IMR-90 (cell line): Measurements from ENCODE around the gene TMEM176A. TPM values are rescaled to one million over a fixed set of nuclear protein-coding genes. Genes with fewer than 3 reads are reported as not detected.

Experiments
- ATAC-seq: fragments of 200-7000 bp; cut with Tn5 transposase; 2 replicates; pipeline ENCODE4 v1.9.1; 2020; ENCODE audit warnings: low read depth, mild to moderate bottlenecking, moderate library complexity
- BruUV-seq: library from RNA; stranded (reverse); fragments of 400-500 nt; replicated peaks from 2 replicates; lab custom pipeline; 2021; lab: Mats Ljungman, UMichigan
- CTCF ChIA-PET: fragments of 300-600 bp; formaldehyde crosslinking; extraction: SDS; loops from one replicate; lab custom pipeline; 2021; ENCODE audit warnings: antibody characterized with exemption; lab: Yijun Ruan, JAX
- POLR2A ChIA-PET: fragments of 300-600 bp; sonication (Branson Sonifier 250); formaldehyde crosslinking; loops from one replicate; lab custom pipeline; 2022; ENCODE audit warnings: antibody characterized with exemption; ENCODE audit not compliant: unreplicated experiment; lab: Charles Lee
- DNase-seq: peaks from one replicate; pipeline ENCODE4 v3.0.0; 2013
- H2AFZ ChIP-seq: replicated peaks from 2 replicates; pipeline ENCODE3; 2013; ENCODE audit warnings: low read length, mild to moderate bottlenecking; ENCODE audit not compliant: poor library complexity
- H2AK5ac ChIP-seq: 2 replicates; pipeline ENCODE4 v1.6.1; 2013; ENCODE audit warnings: low read depth, low read length, inconsistent platforms
- H2AK9ac ChIP-seq: replicated peaks from 2 replicates; pipeline ENCODE3; 2013; ENCODE audit warnings: mild to moderate bottlenecking, low read depth, low read length, moderate library complexity; ENCODE audit not compliant: poor library complexity
- H2BK120ac ChIP-seq: 2 replicates; pipeline ENCODE4 v1.6.1; 2013; ENCODE audit warnings: low read depth, low read length, inconsistent platforms
- H2BK15ac ChIP-seq: 3 replicates; pipeline ENCODE4 v1.6.1; 2013; ENCODE audit warnings: low read depth, low read length, inconsistent platforms
- H2BK20ac ChIP-seq: 2 replicates; pipeline ENCODE4 v1.6.1; 2013; ENCODE audit warnings: low read depth, mild to moderate bottlenecking, inconsistent platforms, low read length, moderate library complexity
- H2BK5ac ChIP-seq: 2 replicates; pipeline ENCODE4 v1.6.1; 2013; ENCODE audit warnings: mild to moderate bottlenecking, low read depth, low read length, inconsistent platforms; ENCODE audit not compliant: poor library complexity, severe bottlenecking
- H3K14ac ChIP-seq: replicated peaks from 2 replicates; pipeline ENCODE4 v1.6.1; 2013; ENCODE audit warnings: low read depth, low read length, inconsistent platforms
- H3K18ac ChIP-seq: 2 replicates; pipeline ENCODE4 v1.6.1; 2013; ENCODE audit warnings: low read depth, low read length, control low read depth
- H3K23ac ChIP-seq: 2 replicates; pipeline ENCODE4 v1.6.1; 2013; ENCODE audit warnings: low read depth, low read length, inconsistent platforms
- H3K27ac ChIP-seq: 2 replicates; pipeline ENCODE4 v1.5.1; 2013; ENCODE audit warnings: mild to moderate bottlenecking, control low read depth, low read length; ENCODE audit not compliant: insufficient read depth
- H3K27me3 ChIP-seq: 2 replicates; pipeline ENCODE4 v1.6.1; 2013; ENCODE audit warnings: low read length; ENCODE audit not compliant: control insufficient read depth, insufficient read depth
- H3K36me3 ChIP-seq: 2 replicates; pipeline ENCODE4 v1.6.1; 2013; ENCODE audit warnings: low read length, mixed read lengths; ENCODE audit not compliant: control insufficient read depth, insufficient read depth
- H3K4ac ChIP-seq: 2 replicates; pipeline ENCODE4 v1.6.1; 2013; ENCODE audit warnings: low read depth, low read length, inconsistent platforms
- H3K4me1 ChIP-seq: 2 replicates; pipeline ENCODE4 v1.6.1; 2013; ENCODE audit warnings: low read length, mixed read lengths; ENCODE audit not compliant: control insufficient read depth, insufficient read depth
- H3K4me2 ChIP-seq: 2 replicates; pipeline ENCODE4 v1.6.1; 2013; ENCODE audit warnings: low read depth, mild to moderate bottlenecking, control low read depth, low read length, moderate library complexity
- H3K4me3 ChIP-seq: 2 replicates; pipeline ENCODE4 v1.5.1; 2013; ENCODE audit warnings: low read depth, mild to moderate bottlenecking, control low read depth, low read length, moderate library complexity; ENCODE audit not compliant: insufficient read depth
- H3K56ac ChIP-seq: 2 replicates; pipeline ENCODE4 v1.6.1; 2013; ENCODE audit warnings: low read length, inconsistent platforms; ENCODE audit not compliant: insufficient read depth; ENCODE audit errors: extremely low read depth
- H3K79me1 ChIP-seq, 2 experiments: 2 replicates each; pipeline ENCODE4 v1.6.1; 2013; ENCODE audit warnings: low read length in 2 of 2, inconsistent platforms in 1 of 2, low read depth in 1 of 2
- H3K9ac ChIP-seq: 2 replicates; pipeline ENCODE4 v1.6.1; 2013; ENCODE audit warnings: low read depth, low read length, control low read depth
- H3K9me1 ChIP-seq: 2 replicates; pipeline ENCODE4 v1.6.1; 2013; ENCODE audit warnings: low read length, inconsistent platforms; ENCODE audit not compliant: insufficient read depth
- H3K9me3 ChIP-seq: 2 replicates; pipeline ENCODE4 v1.6.1; 2013; ENCODE audit warnings: low read length; ENCODE audit not compliant: control insufficient read depth, insufficient read depth
- H4K20me1 ChIP-seq: 2 replicates; pipeline ENCODE4 v1.6.1; 2013; ENCODE audit warnings: low read length, inconsistent platforms; ENCODE audit not compliant: insufficient read depth
- H4K5ac ChIP-seq: 2 replicates; pipeline ENCODE4 v1.6.1; 2013; ENCODE audit warnings: mild to moderate bottlenecking, low read depth, low read length, control low read depth
- H4K8ac ChIP-seq, 2 experiments: 2 replicates each; pipeline ENCODE4 v1.6.1; 2013; ENCODE audit warnings: low read depth in 2 of 2, low read length in 2 of 2, control low read depth in 1 of 2, inconsistent platforms in 1 of 2
- H4K91ac ChIP-seq: 2 replicates; pipeline ENCODE4 v1.6.1; 2013; ENCODE audit warnings: low read depth, low read length, inconsistent platforms; ENCODE audit not compliant: insufficient read depth
- BHLHE40 ChIP-seq: fragments of 150-350 bp; IDR thresholded peaks from 2 replicates; pipeline ENCODE4 v1.6.1; 2016; ENCODE audit warnings: mild to moderate bottlenecking, low read depth, low read length
- CEBPB ChIP-seq: IDR thresholded peaks from 2 replicates; pipeline ENCODE4 v1.6.1; 2012; ENCODE audit warnings: low read depth, low read length, improper control_type of control experiment
- CHD1 ChIP-seq: IDR thresholded peaks from 2 replicates; pipeline ENCODE4 v1.6.1; 2012; ENCODE audit warnings: low read depth, low read length, improper control_type of control experiment
- FOS ChIP-seq: fragments of 150-350 bp; IDR thresholded peaks from 2 replicates; pipeline ENCODE4 v1.6.1; 2016; ENCODE audit warnings: low read depth, low read length
- MAFK ChIP-seq: IDR thresholded peaks from 2 replicates; pipeline ENCODE4 v1.6.1; 2012; ENCODE audit warnings: low read depth, low read length, improper control_type of control experiment
- MAZ ChIP-seq: IDR thresholded peaks from 2 replicates; pipeline ENCODE4 v1.6.1; 2012; ENCODE audit warnings: low read depth, mild to moderate bottlenecking, low read length, improper control_type of control experiment, moderate library complexity, borderline replicate concordance
- MXI1 ChIP-seq: IDR thresholded peaks from 2 replicates; pipeline ENCODE4 v1.6.1; 2012; ENCODE audit warnings: low read depth, mild to moderate bottlenecking, low read length, moderate library complexity, borderline replicate concordance
- NFE2L2 ChIP-seq: fragments of 150-350 bp; IDR thresholded peaks from 2 replicates; pipeline ENCODE4 v1.6.1; 2016; ENCODE audit warnings: low read depth, mild to moderate bottlenecking, low read length
- POLR2A ChIP-seq: IDR thresholded peaks from 2 replicates; pipeline ENCODE4 v1.6.1; 2012; ENCODE audit warnings: mild to moderate bottlenecking, low read depth, low read length
- RAD21 ChIP-seq: IDR thresholded peaks from 2 replicates; pipeline ENCODE4 v1.6.1; 2012; ENCODE audit warnings: low read length, improper control_type of control experiment
- RCOR1 ChIP-seq: IDR thresholded peaks from 2 replicates; pipeline ENCODE4 v1.6.1; 2012; ENCODE audit warnings: mild to moderate bottlenecking, low read length, improper control_type of control experiment; ENCODE audit not compliant: insufficient replicate concordance
- RFX5 ChIP-seq: IDR thresholded peaks from 2 replicates; pipeline ENCODE4 v1.8.0; 2012; ENCODE audit warnings: low read depth, mild to moderate bottlenecking, low read length, moderate library complexity
- SMC3 ChIP-seq: fragments of 150-350 bp; IDR thresholded peaks from 2 replicates; pipeline ENCODE4 v1.6.1; 2016; ENCODE audit warnings: low read depth, mild to moderate bottlenecking, antibody characterized with exemption, low read length, moderate library complexity
- WGBS, 2 experiments: methylation state at CpG; one replicate each; pipeline versions ENCODE4 v1.1.5 to v1.1.7; 2013; ENCODE audit warnings: missing lambda C conversion rate in 2 of 2; ENCODE audit not compliant: insufficient read length in 1 of 2; ENCODE audit errors: extremely low coverage in 2 of 2; 5-methylcytosine and 5-hydroxymethylcytosine counted together
- dilution Hi-C: fragments of 300-500 bp; cut with HindIII; formaldehyde crosslinking; loops from one replicate; pipeline ENCODE4 v1.14.3; 2018; ENCODE audit warnings: low sequenced_read_pairs; ENCODE audit not compliant: unreplicated experiment
- in situ Hi-C: fragments of 300-500 bp; cut with MboI; formaldehyde crosslinking; loops from 3 replicates; pipeline ENCODE4 v1.14.3; 2019; ENCODE audit warnings: low sequenced_read_pairs, inconsistent platforms, mixed read lengths
- intact Hi-C: fragments of 100-400 bp; cut with micrococcal nuclease; formaldehyde crosslinking; loops from 2 replicates; pipeline ENCODE4 v1.10.0; 2022
- polyA plus RNA-seq, 3 experiments: library from polyadenylated mRNA; depleted of rRNA; stranded (reverse); fragments of >200 nt; gene quantifications; 2 replicates each; pipeline ENCODE4 v1.2.3, GENCODE V29; 2012; ENCODE audit warnings: low replicate concordance in 1 of 3
- total RNA-seq: library from RNA; depleted of rRNA; stranded (reverse); fragments of >200 nt; gene quantifications from 2 replicates; pipeline ENCODE4 v1.2.3, GENCODE V29; 2012
- TF ChIP-seq, protein P1 (sequence below): conservative IDR thresholded peaks from 2 replicates; pipeline ENCODE4 v1.5.1; 2012; ENCODE audit warnings: mild to moderate bottlenecking, low read depth, low read length, improper control_type of control experiment
- TF ChIP-seq, protein P2 (sequence below): fragments of 150-350 bp; IDR thresholded peaks from 2 replicates; pipeline ENCODE4 v1.6.1; 2017; ENCODE audit warnings: mild to moderate bottlenecking, antibody characterized with exemption, low read length, low read depth

TMEM176A gene
- total and polyA plus RNA-seq, 2 of the 4 experiments (the other 2 are of a cell fraction) = not detected

DNA sequence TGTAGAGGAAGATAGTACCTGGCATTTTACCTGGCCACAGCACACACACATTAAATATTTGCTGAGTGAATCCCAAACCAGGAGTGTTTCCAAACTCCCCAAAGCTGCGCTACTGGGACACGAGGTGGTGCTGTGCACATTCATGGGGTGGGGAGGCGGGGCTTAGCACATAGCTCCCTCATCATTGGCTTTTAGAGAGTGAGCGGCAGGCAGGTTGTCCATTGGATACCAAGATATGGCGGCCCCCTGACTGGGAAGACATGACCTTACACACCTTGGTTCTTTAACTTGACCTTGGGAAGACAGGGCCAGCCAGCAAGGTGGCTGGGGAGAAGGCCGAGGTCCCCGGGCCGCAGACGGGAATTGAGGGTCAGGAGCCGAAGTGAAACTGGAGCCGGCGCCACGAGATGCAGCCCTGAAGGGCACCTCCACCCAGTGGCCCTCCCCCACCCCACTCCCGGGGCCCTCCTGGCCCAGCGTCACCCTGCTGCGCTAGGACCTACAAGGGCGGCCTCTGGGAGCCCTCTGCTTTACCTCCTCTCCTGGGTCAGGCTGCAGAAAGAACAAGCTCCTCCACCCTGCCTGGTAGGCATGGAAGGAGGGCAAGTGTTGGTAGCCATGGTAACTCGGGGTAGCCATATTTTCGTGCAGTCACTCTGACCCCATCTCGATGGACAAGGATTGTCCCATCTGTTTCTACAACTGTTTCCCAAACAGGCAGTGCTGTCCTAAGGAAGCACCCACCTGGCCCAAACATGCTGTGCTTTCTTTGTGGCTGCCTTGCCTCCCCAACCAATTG lies 24.0 kb downstream of the TMEM176A start:
- CTCF ChIA-PET = no interaction called here
- Histone ChIP-seq H3K4me1 (no peaks in the 10 kb centered on the region; the same call in 1 of the 2 replicates), H3K4me3 (no peak overlapping the region), H3K79me1 (no peaks in the 10 kb centered on the region), H2AK9ac (no peak overlapping the region), H4K5ac (no peak overlapping the region; the same call in 1 of the 2 replicates), H3K9me3 (no peaks in the 10 kb centered on the region; the same call in 1 of the 2 replicates), H3K56ac (no peak overlapping the region), H2AK5ac (no peak overlapping the region), H2AFZ (no peak overlapping the region), H3K4me2 (no peak overlapping the region), H3K4ac (no peak overlapping the region), H4K20me1 (no peaks in the 10 kb centered on the region), H3K36me3 (no peaks in the 10 kb centered on the region), H3K18ac (no peak overlapping the region), H4K8ac (no peak overlapping the region), H3K27me3 (no peaks in the 10 kb centered on the region; the same call in 1 of the 2 replicates), H2BK20ac (no peak overlapping the region), H3K27ac (no peak overlapping the region), H2BK120ac (no peak overlapping the region), H3K9me1 (no peaks in the 10 kb centered on the region), H2BK15ac (no peak overlapping the region), H2BK5ac (no peak overlapping the region), H3K9ac (no peak overlapping the region), H4K91ac (no peak overlapping the region), H3K23ac (no peak overlapping the region), H3K14ac (no peak overlapping the region)
- no CpG with 5 or more reads among the region's 20 CpGs for WGBS, 2 experiments
- dilution Hi-C loops (no loop called here), intact Hi-C loops (no loop called here), in situ Hi-C loops (no loop called here)
- no TSS peak for BruUV-seq
- no peak for DNase-seq
- POLR2A ChIA-PET = interaction anchor here (0.6 kb wide), 1 partner anchor 152 kb away, joined by 5 read pairs; no protein-coding TSS in a partner anchor
- ATAC-seq = no peak
- TF ChIP-seq SMC3 = no peak
- no peak for TF ChIP-seq MXI1
- no peak for TF ChIP-seq POLR2A
- no peak for TF ChIP-seq MAFK
- TF ChIP-seq RFX5 = no peak
- no peak for TF ChIP-seq NFE2L2
- TF ChIP-seq RAD21 = no peak
- no peak for TF ChIP-seq CHD1
- no peak for TF ChIP-seq RCOR1
- TF ChIP-seq, protein P1, sequence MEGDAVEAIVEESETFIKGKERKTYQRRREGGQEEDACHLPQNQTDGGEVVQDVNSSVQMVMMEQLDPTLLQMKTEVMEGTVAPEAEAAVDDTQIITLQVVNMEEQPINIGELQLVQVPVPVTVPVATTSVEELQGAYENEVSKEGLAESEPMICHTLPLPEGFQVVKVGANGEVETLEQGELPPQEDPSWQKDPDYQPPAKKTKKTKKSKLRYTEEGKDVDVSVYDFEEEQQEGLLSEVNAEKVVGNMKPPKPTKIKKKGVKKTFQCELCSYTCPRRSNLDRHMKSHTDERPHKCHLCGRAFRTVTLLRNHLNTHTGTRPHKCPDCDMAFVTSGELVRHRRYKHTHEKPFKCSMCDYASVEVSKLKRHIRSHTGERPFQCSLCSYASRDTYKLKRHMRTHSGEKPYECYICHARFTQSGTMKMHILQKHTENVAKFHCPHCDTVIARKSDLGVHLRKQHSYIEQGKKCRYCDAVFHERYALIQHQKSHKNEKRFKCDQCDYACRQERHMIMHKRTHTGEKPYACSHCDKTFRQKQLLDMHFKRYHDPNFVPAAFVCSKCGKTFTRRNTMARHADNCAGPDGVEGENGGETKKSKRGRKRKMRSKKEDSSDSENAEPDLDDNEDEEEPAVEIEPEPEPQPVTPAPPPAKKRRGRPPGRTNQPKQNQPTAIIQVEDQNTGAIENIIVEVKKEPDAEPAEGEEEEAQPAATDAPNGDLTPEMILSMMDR = no peak
- TF ChIP-seq, protein P2, sequence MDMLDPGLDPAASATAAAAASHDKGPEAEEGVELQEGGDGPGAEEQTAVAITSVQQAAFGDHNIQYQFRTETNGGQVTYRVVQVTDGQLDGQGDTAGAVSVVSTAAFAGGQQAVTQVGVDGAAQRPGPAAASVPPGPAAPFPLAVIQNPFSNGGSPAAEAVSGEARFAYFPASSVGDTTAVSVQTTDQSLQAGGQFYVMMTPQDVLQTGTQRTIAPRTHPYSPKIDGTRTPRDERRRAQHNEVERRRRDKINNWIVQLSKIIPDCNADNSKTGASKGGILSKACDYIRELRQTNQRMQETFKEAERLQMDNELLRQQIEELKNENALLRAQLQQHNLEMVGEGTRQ = no peak
- no peak for TF ChIP-seq FOS
- TF ChIP-seq CEBPB = no peak
- TF ChIP-seq BHLHE40 = no peak
- TF ChIP-seq MAZ = no peak
